Skeletal muscle satellite cell (primary cell): ENCODE measurements around the gene CALML5.

Experiments used
- H3K27me3 ChIP-seq: 2 replicates; pipeline ENCODE4 v1.7.0; 2013; ENCODE audit warnings: low read length; ENCODE audit not compliant: control insufficient read depth, insufficient read depth
- H3K36me3 ChIP-seq: 2 replicates; pipeline ENCODE4 v1.7.0; 2013; ENCODE audit warnings: mild to moderate bottlenecking, control low read depth, low read length; ENCODE audit not compliant: insufficient read depth
- H3K4me1 ChIP-seq: 2 replicates; pipeline ENCODE4 v1.7.0; 2013; ENCODE audit warnings: low read length; ENCODE audit not compliant: control insufficient read depth, insufficient read depth
- H3K4me2 ChIP-seq: 2 replicates; pipeline ENCODE4 v1.7.0; 2013; ENCODE audit warnings: mild to moderate bottlenecking, low read length
- H3K4me3 ChIP-seq: 2 replicates; pipeline ENCODE4 v1.7.0; 2013; ENCODE audit warnings: low read length
- H3K9ac ChIP-seq: 2 replicates; pipeline ENCODE4 v1.7.0; 2013; ENCODE audit warnings: mild to moderate bottlenecking, low read depth, low read length, moderate library complexity
- H3K9me3 ChIP-seq: replicated peaks from 2 replicates; pipeline ENCODE4 v1.7.0; 2013; ENCODE audit warnings: mild to moderate bottlenecking, control low read depth, low read length

The CALML5 gene

GRCh38 chr10:5503477-5503835 lies 4.1 kb upstream of the CALML5 start:
- Histone ChIP-seq H3K4me1 (no peaks in the 10 kb centered on the region), H3K27me3 (peaks cover 69% of the 10 kb centered on the region), H3K9me3 (no peaks in the 10 kb centered on the region), H3K4me3 (no peak overlapping the region), H3K4me2 (no peak overlapping the region), H3K36me3 (no peaks in the 10 kb centered on the region), H3K9ac (no peak overlapping the region)

- Histone ChIP-seq H3K4me1 (no peaks in the 10 kb centered on the region), H3K27me3 (peaks cover 74% of the 10 kb centered on the region), H3K4me2 (no peak overlapping the region)
Observed at GRCh38 chr10:5502571-5503476, 3.5 kb upstream of the CALML5 start.

GRCh38 chr10:5502061-5502521 lies 2.7 kb upstream of the CALML5 start:
- Histone ChIP-seq H3K9ac (no peak overlapping the region), H3K4me3 (no peak overlapping the region), H3K4me1 (no peaks in the 10 kb centered on the region), H3K36me3 (no peaks in the 10 kb centered on the region), H3K4me2 (no peak overlapping the region), H3K9me3 (no peaks in the 10 kb centered on the region), H3K27me3 (peaks cover 74% of the 10 kb centered on the region)

More at GRCh38 chr10:5502571-5503476, 3.5 kb upstream of the CALML5 start:
- Histone ChIP-seq H3K9me3 (no peaks in the 10 kb centered on the region), H3K9ac (no peak overlapping the region), H3K36me3 (no peaks in the 10 kb centered on the region), H3K4me3 (no peak overlapping the region)

GRCh38 chr10:5500910-5501309 lies 1.5 kb upstream of the CALML5 start:
- H3K4me1 ChIP-seq, result no peaks in the 10 kb centered on the region
- no peak overlapping the region for H3K4me2 ChIP-seq
- no peak overlapping the region for H3K4me3 ChIP-seq
- no peaks in the 10 kb centered on the region for H3K9me3 ChIP-seq
- no peaks in the 10 kb centered on the region for H3K36me3 ChIP-seq
- H3K27me3 ChIP-seq, result peaks cover 64% of the 10 kb centered on the region
- no peak overlapping the region for H3K9ac ChIP-seq

DNA sequence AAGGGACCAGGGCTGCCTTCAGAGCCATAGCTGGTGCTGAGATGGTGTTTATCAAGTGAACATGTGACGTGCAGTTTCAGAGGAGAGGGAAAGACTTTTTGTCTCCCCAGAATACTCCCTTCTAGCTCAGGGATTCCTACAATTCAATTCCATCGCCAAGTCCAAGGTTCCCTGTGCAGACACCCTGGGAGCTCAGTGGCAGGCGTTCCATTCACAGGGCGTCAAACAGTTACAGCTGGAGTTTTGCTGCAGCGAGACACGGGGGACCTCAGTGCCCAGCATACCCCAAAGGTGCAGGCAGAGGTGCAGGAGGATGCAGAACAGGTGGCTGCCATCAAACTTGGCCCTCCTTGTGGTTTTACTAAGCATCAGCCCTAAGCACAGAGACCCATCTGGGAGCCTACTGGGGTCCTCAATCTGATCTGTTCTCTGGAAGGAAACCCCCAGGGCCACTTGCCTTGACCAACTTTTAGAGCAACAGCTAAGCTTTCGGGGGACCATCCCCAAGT lies 846 bp upstream of the CALML5 start:
- Histone ChIP-seq H3K4me1 (no peaks in the 10 kb centered on the region), H3K27me3 (peaks cover 58% of the 10 kb centered on the region), H3K4me2 (no peak overlapping the region), H3K9ac (no peak overlapping the region), H3K4me3 (no peak overlapping the region), H3K9me3 (no peaks in the 10 kb centered on the region), H3K36me3 (no peaks in the 10 kb centered on the region)

DNA sequence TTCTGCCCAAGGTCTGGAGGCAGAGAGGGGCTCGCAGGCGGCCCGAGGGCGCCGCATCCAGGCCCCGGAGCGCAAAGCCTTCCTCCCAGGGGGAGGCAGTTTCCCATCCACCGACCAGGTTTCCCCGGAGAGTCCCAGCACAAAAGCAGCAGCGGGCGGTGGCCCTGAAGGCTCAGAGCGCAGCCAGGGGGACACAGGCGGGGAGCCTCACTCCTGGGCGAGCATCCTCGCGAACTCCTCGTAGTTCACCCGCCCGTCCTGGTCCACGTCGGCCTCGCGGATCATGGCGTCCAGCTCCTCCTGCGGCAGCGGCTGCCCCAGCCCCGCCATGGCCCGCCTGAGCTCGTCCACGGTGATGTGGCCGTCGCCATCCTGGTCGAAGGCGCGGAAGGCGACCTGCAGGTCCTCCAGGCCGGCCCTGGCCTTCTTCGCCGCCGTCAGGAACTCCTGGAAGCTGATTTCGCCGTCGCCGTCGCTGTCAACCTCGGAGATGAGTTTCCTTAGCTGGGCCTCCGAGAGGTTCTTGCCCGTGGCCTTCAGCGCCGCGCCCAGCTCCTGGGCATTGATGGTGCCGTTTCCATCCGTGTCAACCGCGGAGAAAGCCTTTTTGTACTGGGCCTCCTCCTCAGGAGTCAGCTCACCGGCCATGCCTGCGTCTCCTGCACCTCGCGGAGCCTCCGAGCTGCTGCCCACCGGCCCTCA lies 428 bp downstream of the CALML5 start:
- Histone ChIP-seq H3K9me3 (no peaks in the 10 kb centered on the region), H3K4me3 (no peak overlapping the region), H3K4me1 (no peaks in the 10 kb centered on the region), H3K4me2 (no peak overlapping the region), H3K27me3 (peaks cover 46% of the 10 kb centered on the region), H3K36me3 (no peaks in the 10 kb centered on the region), H3K9ac (no peak overlapping the region)

GRCh38 chr10:5497948-5498730 lies 1.2 kb downstream of the CALML5 start:
- Histone ChIP-seq H3K9ac (no peak overlapping the region), H3K4me2 (no peak overlapping the region), H3K27me3 (peaks cover 39% of the 10 kb centered on the region), H3K9me3 (no peaks in the 10 kb centered on the region), H3K36me3 (no peaks in the 10 kb centered on the region), H3K4me3 (no peak overlapping the region), H3K4me1 (no peaks in the 10 kb centered on the region)

GRCh38 chr10:5497289-5497688 lies 2.1 kb downstream of the CALML5 start:
- Histone ChIP-seq H3K9me3 (peaks cover 4% of the 10 kb centered on the region), H3K4me3 (no peak overlapping the region), H3K4me2 (no peak overlapping the region), H3K27me3 (peaks cover 31% of the 10 kb centered on the region), H3K4me1 (no peaks in the 10 kb centered on the region), H3K9ac (no peak overlapping the region), H3K36me3 (no peaks in the 10 kb centered on the region)

- Histone ChIP-seq H3K27me3 (peaks cover 24% of the 10 kb centered on the region), H3K4me2 (no peak overlapping the region), H3K9me3 (peaks cover 5% of the 10 kb centered on the region), H3K9ac (no peak overlapping the region), H3K4me3 (no peak overlapping the region), H3K4me1 (no peaks in the 10 kb centered on the region), H3K36me3 (no peaks in the 10 kb centered on the region)
Observed at GRCh38 chr10:5496261-5497250, 2.8 kb downstream of the CALML5 start.

DNA sequence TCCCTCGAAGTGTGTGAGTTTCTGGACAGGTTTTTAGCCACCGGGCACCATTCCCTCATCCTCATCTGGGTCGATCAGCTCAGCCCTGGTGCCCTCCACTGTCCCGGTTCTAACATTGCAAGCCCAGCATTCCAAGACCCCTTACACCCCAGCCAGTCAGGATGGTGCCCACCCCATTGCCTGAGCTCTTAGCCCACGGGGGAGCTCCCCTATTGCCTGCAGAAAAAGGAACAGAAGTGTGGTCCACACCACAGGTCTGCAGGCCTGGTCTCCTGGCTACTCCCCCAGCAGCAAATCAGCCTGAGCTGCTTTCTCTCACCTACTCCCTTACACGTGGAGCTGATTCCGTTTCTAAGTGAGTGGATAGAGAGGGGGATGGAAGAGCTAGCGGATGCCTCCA lies 4.8 kb downstream of the CALML5 start:
- Histone ChIP-seq H3K9me3 (peaks cover 5% of the 10 kb centered on the region), H3K9ac (no peak overlapping the region), H3K4me2 (no peak overlapping the region), H3K27me3 (peaks cover 7% of the 10 kb centered on the region), H3K36me3 (no peaks in the 10 kb centered on the region), H3K4me1 (no peaks in the 10 kb centered on the region), H3K4me3 (no peak overlapping the region)
